A549 (cell line): ENCODE results near the gene NEK4.

Source experiments
- CEBPB ChIP-seq, 2 experiments: fragments of >200 bp in 1 of 2; sonication (Bioruptor Twin) in 1 of 2; formaldehyde crosslinking in 1 of 2; IDR thresholded peaks; 2 replicates each; pipeline ENCODE4 v1.6.1; 2012 to 2016
- SMC3 ChIP-seq: fragments of >200 bp; sonication (Bioruptor Twin); formaldehyde crosslinking; IDR thresholded peaks from 3 replicates; pipeline ENCODE4 v1.6.1; 2018; ENCODE audit warnings: inconsistent platforms

DNA sequence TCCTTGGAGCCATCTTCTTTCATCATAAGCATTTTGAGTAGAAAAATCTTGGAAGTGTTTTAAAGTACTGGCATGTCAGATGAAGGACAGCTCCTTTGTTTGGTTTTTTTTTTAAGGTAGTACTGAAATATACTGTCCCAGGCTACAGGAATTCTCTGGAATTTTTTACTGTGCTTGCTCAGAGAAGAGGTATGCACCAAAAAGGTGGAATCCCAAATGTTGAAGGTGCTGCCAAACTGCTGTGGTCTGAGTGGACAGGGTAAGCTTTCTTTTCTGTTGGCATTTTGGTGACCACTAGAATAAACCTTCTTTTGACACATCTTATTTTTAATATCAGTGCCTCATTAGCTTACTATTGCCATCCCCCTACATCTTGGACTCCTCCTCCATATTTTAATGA lies 77.7 kb downstream of the NEK4 start:
- TF ChIP-seq CEBPB (IDR thresholded peaks at IDR 0.05) (no peak), SMC3 (no peak)
